ENCODE results near the gene PUM2.
A peak's percentile ranks its signal among the peaks of the same experiment; 100 is the strongest.

PUM2 gene

DNA sequence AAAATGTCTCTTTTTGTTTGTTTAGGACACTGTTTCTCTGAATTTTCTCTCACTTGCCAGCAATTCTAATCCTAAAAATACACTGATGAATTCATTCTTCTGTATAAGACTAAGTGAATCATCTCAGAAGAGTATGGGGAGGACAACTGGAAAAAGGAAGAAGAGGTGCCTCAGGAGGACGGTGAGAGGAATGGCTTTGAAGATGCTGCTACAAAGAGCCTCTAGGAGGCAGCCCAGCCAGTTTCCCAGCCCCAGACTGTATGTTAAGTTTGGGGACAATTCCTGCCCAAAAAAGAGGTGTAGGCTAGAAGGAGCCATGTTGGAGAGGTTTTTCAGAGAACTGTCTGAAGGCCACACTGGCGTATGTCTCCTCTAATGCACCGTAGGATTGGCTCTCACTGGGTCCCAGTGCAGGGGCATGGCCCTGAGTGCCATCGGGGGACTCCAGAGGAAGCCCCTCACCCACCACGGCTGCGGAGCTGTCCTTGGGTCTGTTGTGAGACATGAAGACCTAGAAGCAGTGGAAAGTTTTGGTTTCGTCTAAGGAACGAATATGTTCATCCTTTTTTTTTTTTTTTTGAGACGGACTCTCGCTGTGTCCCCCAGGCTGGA lies 122.6 kb downstream of the PUM2 start:
- DNase-seq (ENCODE audit: low spot score), result no peak
- TF ChIP-seq, protein P1, sequence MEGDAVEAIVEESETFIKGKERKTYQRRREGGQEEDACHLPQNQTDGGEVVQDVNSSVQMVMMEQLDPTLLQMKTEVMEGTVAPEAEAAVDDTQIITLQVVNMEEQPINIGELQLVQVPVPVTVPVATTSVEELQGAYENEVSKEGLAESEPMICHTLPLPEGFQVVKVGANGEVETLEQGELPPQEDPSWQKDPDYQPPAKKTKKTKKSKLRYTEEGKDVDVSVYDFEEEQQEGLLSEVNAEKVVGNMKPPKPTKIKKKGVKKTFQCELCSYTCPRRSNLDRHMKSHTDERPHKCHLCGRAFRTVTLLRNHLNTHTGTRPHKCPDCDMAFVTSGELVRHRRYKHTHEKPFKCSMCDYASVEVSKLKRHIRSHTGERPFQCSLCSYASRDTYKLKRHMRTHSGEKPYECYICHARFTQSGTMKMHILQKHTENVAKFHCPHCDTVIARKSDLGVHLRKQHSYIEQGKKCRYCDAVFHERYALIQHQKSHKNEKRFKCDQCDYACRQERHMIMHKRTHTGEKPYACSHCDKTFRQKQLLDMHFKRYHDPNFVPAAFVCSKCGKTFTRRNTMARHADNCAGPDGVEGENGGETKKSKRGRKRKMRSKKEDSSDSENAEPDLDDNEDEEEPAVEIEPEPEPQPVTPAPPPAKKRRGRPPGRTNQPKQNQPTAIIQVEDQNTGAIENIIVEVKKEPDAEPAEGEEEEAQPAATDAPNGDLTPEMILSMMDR (IDR thresholded peaks at IDR 0.05; ENCODE audit: extremely low read depth, missing control alignments), result no peak

DNA sequence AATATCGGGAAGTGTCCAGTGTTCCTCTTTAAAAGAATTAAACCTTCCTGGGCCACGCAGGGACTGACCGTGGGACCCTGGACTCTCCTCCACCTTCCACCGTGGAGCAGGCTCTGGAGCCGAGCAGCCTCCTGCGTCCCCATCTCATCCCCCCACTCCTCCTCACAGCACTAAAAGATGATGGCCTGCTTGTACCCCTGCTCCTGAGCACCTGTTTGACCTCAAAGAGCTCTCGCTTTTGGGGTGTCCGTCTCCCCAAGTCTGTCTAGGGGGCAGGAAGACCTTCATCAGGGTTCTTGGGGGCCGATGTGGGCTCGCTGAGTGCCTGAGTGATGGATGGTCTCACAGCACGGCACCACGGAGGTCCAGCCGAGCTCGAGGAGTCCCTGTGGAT lies 124.5 kb downstream of the PUM2 start:
- TF ChIP-seq, protein P1 (IDR thresholded peaks at IDR 0.05; ENCODE audit: extremely low read depth, missing control alignments), result no peak
- no peak for DNase-seq (ENCODE audit: low spot score)

DNA sequence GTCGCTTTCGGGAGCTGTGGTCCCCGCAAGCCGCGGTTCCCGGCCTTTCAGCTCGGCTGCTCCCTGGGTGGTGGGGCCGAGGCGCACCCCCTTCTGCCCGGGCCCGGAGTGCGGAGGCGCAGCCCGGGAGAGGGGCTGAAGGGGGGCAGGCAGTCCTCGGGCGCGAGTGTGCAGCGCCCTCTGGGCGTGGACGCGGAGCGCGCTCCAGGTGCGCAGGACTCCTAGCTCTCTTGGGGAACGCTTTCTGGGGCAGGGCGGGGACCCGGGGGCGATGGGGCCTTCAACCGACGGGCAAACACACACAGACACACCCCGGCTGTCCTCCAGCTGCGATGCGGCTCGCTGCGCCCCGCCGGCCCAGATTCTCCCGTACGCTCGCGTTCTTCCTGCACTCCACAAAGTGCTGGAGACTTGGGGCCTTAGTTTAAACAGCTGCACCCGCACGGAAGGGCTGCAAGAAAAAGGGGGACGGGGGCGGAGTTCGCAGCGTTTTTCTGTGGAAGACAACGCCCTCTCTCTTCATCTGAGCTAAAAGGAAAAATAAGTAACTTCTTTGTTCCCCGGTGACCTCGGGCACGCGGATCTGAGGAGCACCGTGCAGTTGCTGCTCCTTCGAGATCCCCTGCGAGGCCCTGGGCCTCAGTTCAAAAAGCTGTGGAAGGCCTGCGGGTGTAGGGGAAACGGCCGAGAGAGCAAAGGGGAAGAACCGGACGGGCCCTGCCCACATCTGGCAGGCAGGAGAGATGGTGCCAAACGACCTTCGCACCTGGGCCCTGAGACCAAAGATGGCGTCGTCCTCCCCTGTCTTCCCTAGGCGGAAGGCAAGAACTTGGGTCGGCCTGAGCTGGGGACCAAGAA lies 125.1 kb downstream of the PUM2 start:
- DNase-seq (ENCODE audit: low spot score), result peak; percentile 86
- TF ChIP-seq, protein P1 (IDR thresholded peaks at IDR 0.05; ENCODE audit: extremely low read depth, missing control alignments), result peak; percentile 59

DNA sequence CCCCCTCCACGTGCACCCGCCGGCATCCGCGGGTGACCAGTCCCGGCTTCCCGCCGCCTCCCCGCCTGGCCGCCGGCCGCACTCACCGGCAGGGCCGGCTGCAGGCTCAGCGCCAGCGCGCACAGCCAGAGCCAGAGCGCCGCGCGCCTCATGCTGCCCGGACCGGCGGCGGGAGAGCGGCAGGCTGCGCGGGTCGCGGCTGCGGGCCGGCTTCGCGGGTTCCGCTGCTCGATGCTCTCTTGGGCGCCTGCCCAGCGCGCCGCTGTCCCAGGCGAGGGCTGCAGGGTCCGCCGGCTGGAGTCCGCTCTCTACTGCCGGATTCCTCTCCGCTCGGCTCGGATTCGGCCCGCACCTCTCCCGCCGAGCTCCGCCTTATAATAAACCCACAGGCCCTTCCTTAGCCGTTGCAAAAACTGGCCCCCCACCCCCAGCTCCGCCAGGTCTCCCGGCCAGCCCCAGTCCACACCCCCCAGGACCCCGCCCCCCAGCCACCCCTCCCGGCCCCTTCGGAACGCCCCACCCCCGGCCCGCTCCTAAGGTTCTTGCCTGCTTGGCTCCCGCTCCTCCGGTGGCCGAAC lies 125.8 kb downstream of the PUM2 start, which contains the start of gene SDC1:
Gene SDC1 (minus strand): TSS at position 415 of the 578 bp plus-strand sequence. CDS start 263 bp downstream, at position 152.
- peak; percentile 64 for DNase-seq (ENCODE audit: low spot score)
- TF ChIP-seq, protein P1 (IDR thresholded peaks at IDR 0.05; ENCODE audit: extremely low read depth, missing control alignments), result no peak

DNA sequence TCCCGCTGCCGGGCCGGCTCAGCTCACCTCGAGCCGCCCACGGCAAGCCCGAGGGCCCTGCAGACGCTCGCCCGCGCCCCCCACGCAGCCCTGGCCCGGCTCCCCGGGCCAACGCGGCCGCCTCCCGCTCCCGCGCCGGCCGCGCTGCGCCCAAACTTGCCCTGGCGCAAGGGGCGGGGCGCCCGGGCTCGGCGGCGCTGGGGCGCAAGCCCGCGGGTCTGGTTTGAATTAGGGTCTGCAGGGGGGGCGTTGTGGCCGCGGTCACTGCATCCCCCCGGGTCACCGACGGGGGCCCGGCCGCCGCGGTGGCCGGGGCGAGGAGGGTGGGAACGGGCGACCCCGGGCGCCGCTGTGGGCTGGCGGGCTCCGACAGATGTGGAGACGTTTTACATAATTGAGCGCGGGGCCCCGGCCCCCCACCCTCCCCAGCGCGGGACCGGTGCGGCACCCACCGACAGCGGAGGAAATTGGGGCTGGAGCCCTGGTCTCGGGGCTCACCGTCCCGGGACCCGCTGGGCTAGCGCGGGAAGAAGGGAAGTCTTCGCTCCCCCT lies 126.4 kb downstream of the PUM2 start:
- TF ChIP-seq, protein P1 (IDR thresholded peaks at IDR 0.05; ENCODE audit: extremely low read depth, missing control alignments), result no peak
- no peak for DNase-seq (ENCODE audit: low spot score)

DNA sequence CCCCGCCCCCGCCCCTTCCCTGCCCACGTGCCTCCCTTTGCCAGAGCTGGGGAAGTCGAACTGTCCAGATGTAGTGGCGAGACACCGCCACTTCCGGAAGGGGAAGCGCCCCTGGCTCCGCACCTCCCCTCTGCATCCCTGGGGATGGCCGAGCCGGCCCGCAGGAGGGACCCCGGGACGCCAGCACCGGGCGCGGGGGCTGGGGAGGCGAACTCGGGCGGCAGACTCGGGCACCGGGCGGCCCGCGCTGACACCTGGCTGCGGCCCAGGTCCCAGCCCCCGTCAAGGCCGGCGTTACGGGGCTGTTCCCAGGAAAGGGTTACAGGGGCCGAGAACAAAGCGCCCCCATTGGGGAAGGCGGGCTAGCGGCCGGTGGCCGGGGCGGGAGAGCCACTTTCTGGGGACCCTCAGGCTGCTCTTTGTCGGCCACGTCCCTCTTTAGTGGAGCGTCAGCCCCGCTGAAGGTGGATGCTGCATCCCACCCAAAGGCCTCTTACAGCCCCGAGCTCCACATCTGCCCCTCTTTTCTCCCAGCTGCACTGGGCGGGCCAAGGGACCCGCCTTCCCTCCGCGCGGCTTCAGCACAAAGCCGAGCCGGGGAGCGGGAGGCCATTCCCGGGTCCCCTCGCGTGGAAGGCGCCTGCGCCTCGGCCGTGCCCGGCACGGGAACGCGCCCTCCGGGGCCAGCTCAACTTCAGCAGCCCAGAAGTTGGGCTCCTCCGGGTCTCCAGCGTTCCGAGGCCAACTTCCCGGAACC lies 127.1 kb downstream of the PUM2 start:
- peak; percentile 72 for DNase-seq (ENCODE audit: low spot score)
- TF ChIP-seq, protein P1 (IDR thresholded peaks at IDR 0.05; ENCODE audit: extremely low read depth, missing control alignments), result no peak
